AG09309 (cell line): ENCODE measurements around the gene ELL.

Experiments
- DNase-seq: peaks from one replicate; pipeline ENCODE4 v3.0.0-alpha.2; 2010; ENCODE audit warnings: low read depth
- H3K4me3 ChIP-seq: 2 replicates; pipeline ENCODE4 v1.5.1; 2011; ENCODE audit warnings: mild to moderate bottlenecking, low read depth, low read length, moderate library complexity; ENCODE audit not compliant: control insufficient read depth
- CTCF ChIP-seq: IDR thresholded peaks from 2 replicates; pipeline ENCODE4 v1.5.1; 2011; ENCODE audit warnings: mild to moderate bottlenecking, low read depth, low read length, inconsistent platforms; ENCODE audit not compliant: insufficient read depth, control insufficient read depth; ENCODE audit errors: missing control alignments

Gene ELL

GRCh38 chr19:18434411-18435175 lies 87.3 kb downstream of the ELL start:
- no peak overlapping the region for H3K4me3 ChIP-seq
- no peak for DNase-seq
- TF ChIP-seq CTCF: no peak

- no peak for DNase-seq
- peak overlapping the region; percentile 37 for H3K4me3 ChIP-seq
- TF ChIP-seq CTCF: no peak
Observed at GRCh38 chr19:18433735-18434398, 88.0 kb downstream of the ELL start.

- DNase-seq: no peak
- peak overlapping the region; percentile 39 for H3K4me3 ChIP-seq
- no peak for TF ChIP-seq CTCF
Observed at GRCh38 chr19:18433015-18433691, 88.7 kb downstream of the ELL start.

GRCh38 chr19:18432275-18433014 lies 89.4 kb downstream of the ELL start:
- no peak for TF ChIP-seq CTCF
- no peak for DNase-seq
- peak overlapping the region; percentile 39 for H3K4me3 ChIP-seq

- no peak overlapping the region for H3K4me3 ChIP-seq
Observed at GRCh38 chr19:18431351-18432197, 90.3 kb downstream of the ELL start.

More at GRCh38 chr19:18431351-18432197, 90.3 kb downstream of the ELL start:
- DNase-seq: no peak
- TF ChIP-seq CTCF: no peak
